ENCODE measurements around the gene IFNK.

The IFNK gene

GRCh38 chr9:27537756-27538155 lies 13.7 kb downstream of the IFNK start:
- H3K4me3 ChIP-seq (ENCODE audit: low read depth, low read length), result no peak overlapping the region

GRCh38 chr9:27538647-27539046 lies 14.6 kb downstream of the IFNK start:
- no peak overlapping the region for H3K4me3 ChIP-seq (ENCODE audit: low read depth, low read length)

More at GRCh38 chr9:27537756-27538155, 13.7 kb downstream of the IFNK start:
- no peak for TF ChIP-seq CTCF (IDR thresholded peaks at IDR 0.05; ENCODE audit: borderline replicate concordance, insufficient read depth, low read depth, low read length)

GRCh38 chr9:27539479-27540441 lies 15.7 kb downstream of the IFNK start:
- no peak for TF ChIP-seq CTCF (IDR thresholded peaks at IDR 0.05; ENCODE audit: borderline replicate concordance, insufficient read depth, low read depth, low read length)
- H3K4me3 ChIP-seq (ENCODE audit: low read depth, low read length), result no peak overlapping the region

More at GRCh38 chr9:27538647-27539046, 14.6 kb downstream of the IFNK start:
- no peak for TF ChIP-seq CTCF (IDR thresholded peaks at IDR 0.05; ENCODE audit: borderline replicate concordance, insufficient read depth, low read depth, low read length)

- TF ChIP-seq CTCF (IDR thresholded peaks at IDR 0.05; ENCODE audit: borderline replicate concordance, insufficient read depth, low read depth, low read length), result no peak
- no peak overlapping the region for H3K4me3 ChIP-seq (ENCODE audit: low read depth, low read length)
Measured at GRCh38 chr9:27540502-27540901, 16.4 kb downstream of the IFNK start.

- H3K4me3 ChIP-seq (ENCODE audit: low read depth, low read length), result no peak overlapping the region
- TF ChIP-seq CTCF (IDR thresholded peaks at IDR 0.05; ENCODE audit: borderline replicate concordance, insufficient read depth, low read depth, low read length), result no peak
Measured at GRCh38 chr9:27541740-27542139, 17.6 kb downstream of the IFNK start.

GRCh38 chr9:27542508-27542907 lies 18.4 kb downstream of the IFNK start:
- H3K4me3 ChIP-seq (ENCODE audit: low read depth, low read length), result no peak overlapping the region
- TF ChIP-seq CTCF (IDR thresholded peaks at IDR 0.05; ENCODE audit: borderline replicate concordance, insufficient read depth, low read depth, low read length), result no peak

- no peak for TF ChIP-seq CTCF (IDR thresholded peaks at IDR 0.05; ENCODE audit: borderline replicate concordance, insufficient read depth, low read depth, low read length)
- no peak overlapping the region for H3K4me3 ChIP-seq (ENCODE audit: low read depth, low read length)
Measured at GRCh38 chr9:27545471-27545870, 21.4 kb downstream of the IFNK start.
